Esophagus squamous epithelium (tissue), 5 donors: ENCODE results near the gene MRPS27. TPM values are rescaled to one million over a fixed set of nuclear protein-coding genes. Genes with fewer than 3 reads are reported as not detected.

Experiments used
- DNase-seq: peaks from one replicate; lab custom pipeline; 2025; lab: John Stamatoyannopoulos, UW
- H3K27ac ChIP-seq, 4 donors: fragments of 200-600 bp; sonication (generic); one replicate each; pipeline ENCODE4 v1.5.1; 2016 to 2019; ENCODE audit warnings: mild to moderate bottlenecking in 1 of 4
- H3K27me3 ChIP-seq, 4 donors: fragments of 200-600 bp; sonication (generic); 1 replicate in 3 of 4; 2 replicates in 1 of 4; pipeline versions ENCODE4 v1.5.1 to v1.6.0; 2017 to 2021; ENCODE audit warnings: antibody characterized with exemption in 1 of 4
- H3K36me3 ChIP-seq, 3 donors: fragments of 200-600 bp; sonication (generic); one replicate each; pipeline ENCODE4 v1.5.1; 2016 to 2019
- H3K4me1 ChIP-seq, 3 donors: fragments of 200-600 bp; sonication (generic); one replicate each; pipeline ENCODE4 v1.5.1; 2017 to 2019
- H3K4me3 ChIP-seq, 4 donors: fragments of 200-600 bp; sonication (generic); 1 replicate in 3 of 4; 2 replicates in 1 of 4; pipeline ENCODE4 v1.5.1; 2016 to 2019; ENCODE audit warnings: mild to moderate bottlenecking in 2 of 4, moderate library complexity in 1 of 4
- H3K9me3 ChIP-seq, 3 donors: fragments of 200-600 bp; sonication (generic); one replicate each; pipeline ENCODE4 v1.5.1; 2016 to 2019
- CTCF ChIP-seq, 6 experiments: fragments of 450-650 bp in 4 of 6; fragments of 200-600 bp in 2 of 6; sonication (generic) in 2 of 6; IDR thresholded peaks; one replicate each; pipeline ENCODE4 v1.5.1; 2016 to 2019; ENCODE audit warnings: antibody characterized with exemption in 6 of 6, mild to moderate bottlenecking in 4 of 6, moderate library complexity in 4 of 6
- POLR2A ChIP-seq, 4 donors: fragments of 450-650 bp; IDR thresholded peaks; one replicate each; pipeline ENCODE4 v1.6.1; 2017; ENCODE audit warnings: antibody characterized with exemption in 4 of 4, mild to moderate bottlenecking in 4 of 4, moderate library complexity in 3 of 4
- WGBS, 2 donors: methylation state at CpG; one replicate each; pipeline ENCODE4 v1.1.5; 2018; 5-methylcytosine and 5-hydroxymethylcytosine counted together
- intact Hi-C: fragments of 100-400 bp; cut with DNase I; formaldehyde crosslinking; loops from one replicate; pipeline ENCODE4 v1.15.0; 2022
- total RNA-seq, 4 donors: library from RNA; depleted of rRNA; stranded (reverse); fragments of >200 nt; gene quantifications; one replicate each; pipeline ENCODE4 v1.1.0, GENCODE V29; 2016
- donor health status: DM: yes; HTN: yes; CAD: no.

MRPS27 gene
- total RNA-seq, 4 donors from 2014 or later, result 33.7 to 60.0 (median 53.9) TPM

- TF ChIP-seq CTCF (IDR thresholded peaks at IDR 0.05) (no peak), POLR2A (IDR thresholded peaks at IDR 0.05) (no peak)
- H3K27me3 ChIP-seq, result no peaks in the 10 kb centered on the region
- H3K36me3 ChIP-seq, result peaks cover 13 to 100% (median 34%) of the 10 kb centered on the region in 3 donors
- no peak overlapping the region for H3K27ac ChIP-seq
- intact Hi-C loops, result no loop called here
- no peaks in the 10 kb centered on the region for H3K9me3 ChIP-seq
- WGBS, 2 donors, result 82 to 87% methylated on average over 4 of the region's 4 CpGs
- DNase-seq, result no peak
- H3K4me3 ChIP-seq, result no peak overlapping the region
- no peaks in the 10 kb centered on the region for H3K4me1 ChIP-seq
Measured at GRCh38 chr5:72221541-72221940, 98.5 kb downstream of the MRPS27 start.

GRCh38 chr5:72221099-72221498 lies 98.9 kb downstream of the MRPS27 start:
- no peak for DNase-seq
- WGBS, 2 donors, result 86 to 93% methylated on average over 1 of the region's 1 CpG
- H3K9me3 ChIP-seq, result no peaks in the 10 kb centered on the region
- H3K27me3 ChIP-seq, result no peaks in the 10 kb centered on the region
- no peaks in the 10 kb centered on the region for H3K4me1 ChIP-seq
- H3K4me3 ChIP-seq, result no peak overlapping the region
- intact Hi-C loops, result no loop called here
- peaks cover 13 to 100% (median 33%) of the 10 kb centered on the region in 3 donors for H3K36me3 ChIP-seq
- TF ChIP-seq CTCF (IDR thresholded peaks at IDR 0.05), result no peak
- TF ChIP-seq POLR2A (IDR thresholded peaks at IDR 0.05), result no peak
- no peak overlapping the region for H3K27ac ChIP-seq

GRCh38 chr5:72216756-72217155 lies 103.3 kb downstream of the MRPS27 start:
- 91 to 94% methylated on average over 3 of the region's 3 CpGs for WGBS, 2 donors
- peaks cover 3 to 62% (median 27%) of the 10 kb centered on the region in 3 donors for H3K36me3 ChIP-seq

GRCh38 chr5:72214168-72214567 lies 105.9 kb downstream of the MRPS27 start:
- Histone ChIP-seq H3K36me3 (peaks cover 0 to 36% (median 5%) of the 10 kb centered on the region in 3 donors), H3K9me3 (no peaks in the 10 kb centered on the region), H3K27me3 (no peaks in the 10 kb centered on the region), H3K4me3 (no peak overlapping the region), H3K4me1 (peaks cover 3 to 18% (median 14%) of the 10 kb centered on the region in 3 donors), H3K27ac (no peak overlapping the region)
- DNase-seq, result no peak
- no peak for TF ChIP-seq POLR2A (IDR thresholded peaks at IDR 0.05)
- no peak for TF ChIP-seq CTCF (IDR thresholded peaks at IDR 0.05)
- WGBS, 2 donors, result 78 to 83% methylated on average over 3 of the region's 4 CpGs
- intact Hi-C loops, result no loop called here

More at GRCh38 chr5:72216756-72217155, 103.3 kb downstream of the MRPS27 start:
- H3K9me3 ChIP-seq, result no peaks in the 10 kb centered on the region
- no peak for DNase-seq
- no peaks in the 10 kb centered on the region for H3K27me3 ChIP-seq
- H3K4me1 ChIP-seq, result no peaks in the 10 kb centered on the region
- TF ChIP-seq POLR2A (IDR thresholded peaks at IDR 0.05) (no peak), CTCF (IDR thresholded peaks at IDR 0.05) (no peak)
- no peak overlapping the region for H3K4me3 ChIP-seq
- H3K27ac ChIP-seq, result no peak overlapping the region
- intact Hi-C loops, result no loop called here

- no peak for TF ChIP-seq CTCF (IDR thresholded peaks at IDR 0.05)
- no peak for TF ChIP-seq POLR2A (IDR thresholded peaks at IDR 0.05)
- H3K27ac ChIP-seq, result no peak overlapping the region
Measured at GRCh38 chr5:72213482-72213881, 106.6 kb downstream of the MRPS27 start.

More at GRCh38 chr5:72213482-72213881, 106.6 kb downstream of the MRPS27 start:
- no peak overlapping the region for H3K4me3 ChIP-seq
- intact Hi-C loops, result no loop called here
- DNase-seq, result no peak
- no peaks in the 10 kb centered on the region for H3K27me3 ChIP-seq
- H3K9me3 ChIP-seq, result no peaks in the 10 kb centered on the region
- peaks cover 0 to 29% (median 5%) of the 10 kb centered on the region in 3 donors for H3K36me3 ChIP-seq
- WGBS, 2 donors, result 91 to 96% methylated on average over 4 of the region's 4 CpGs
- peaks cover 3 to 18% (median 14%) of the 10 kb centered on the region in 3 donors for H3K4me1 ChIP-seq
